NT2/D1 (cell line): Measurements from ENCODE around the gene CEP162.
"Not testable (repeated sequence)": the region's sequence is repeated elsewhere in the genome, so short reads cannot be mapped to it uniquely, and the experiment has no call there.

ENCODE experiments used
- DNase-seq: peaks from one replicate; pipeline ENCODE4 v3.0.0-alpha.2; 2011; ENCODE audit warnings: low read depth, low spot score
- H3K27me3 ChIP-seq: 2 replicates; pipeline ENCODE4 v1.6.0; 2011; ENCODE audit warnings: mild to moderate bottlenecking; ENCODE audit not compliant: insufficient read length, insufficient read depth
- H3K36me3 ChIP-seq: 2 replicates; pipeline ENCODE4 v1.6.1; 2011; ENCODE audit warnings: mild to moderate bottlenecking, low read length, mixed read lengths; ENCODE audit not compliant: insufficient read depth, insufficient read length
- H3K4me1 ChIP-seq: 2 replicates; pipeline ENCODE4 v1.5.1; 2011; ENCODE audit not compliant: insufficient read depth, insufficient read length
- H3K4me3 ChIP-seq: 2 replicates; pipeline ENCODE4 v1.5.1; 2011; ENCODE audit warnings: low read depth; ENCODE audit not compliant: insufficient read length
- H3K9ac ChIP-seq: 2 replicates; pipeline ENCODE4 v1.6.0; 2011; ENCODE audit warnings: low read depth; ENCODE audit not compliant: insufficient read length
- H3K9me3 ChIP-seq: 2 replicates; pipeline ENCODE4 v1.5.1; 2011; ENCODE audit warnings: mild to moderate bottlenecking, low read length; ENCODE audit not compliant: insufficient read depth
- SUZ12 ChIP-seq: IDR thresholded peaks from 2 replicates; pipeline ENCODE4 v1.6.1; 2011; ENCODE audit not compliant: insufficient read length, insufficient read depth; ENCODE audit errors: extremely low read depth
- YY1 ChIP-seq: IDR thresholded peaks from 2 replicates; pipeline ENCODE4 v1.6.1; 2011; ENCODE audit not compliant: insufficient read length, insufficient read depth
- ZNF274 ChIP-seq: IDR thresholded peaks from 2 replicates; pipeline ENCODE4 v1.6.1; 2011; ENCODE audit warnings: mild to moderate bottlenecking, low read depth, low read length

Gene CEP162

DNA sequence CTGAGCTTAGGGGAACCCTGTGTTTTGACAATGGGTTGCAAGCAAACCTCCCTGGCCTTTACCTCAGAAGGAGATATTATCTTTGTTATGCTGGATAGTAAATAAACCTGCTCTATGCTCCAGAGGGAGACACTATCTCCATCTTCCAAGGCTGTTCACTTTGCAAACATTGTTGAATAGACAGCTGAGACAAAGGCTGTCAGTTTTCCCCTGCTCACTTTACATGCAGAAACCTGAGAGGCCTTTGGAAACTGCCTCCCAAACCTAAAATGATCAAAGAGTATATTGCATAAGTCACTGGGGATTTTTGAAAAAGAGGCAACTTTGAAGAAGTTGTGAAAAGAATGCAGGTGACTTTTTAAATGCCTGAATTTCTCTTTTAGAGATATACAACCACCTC is 132.3 kb downstream of the CEP162 start:
- H3K36me3 ChIP-seq, result no peaks in the 10 kb centered on the region
- H3K4me3 ChIP-seq, result no peak overlapping the region
- TF ChIP-seq YY1 (no peak), ZNF274 (no peak), SUZ12 (no peak)
- H3K9ac ChIP-seq, result no peak overlapping the region
- H3K4me1 ChIP-seq, result peaks cover 3% of the 10 kb centered on the region
- H3K27me3 ChIP-seq, result no peaks in the 10 kb centered on the region
- no peak for DNase-seq
- H3K9me3 ChIP-seq, result 0 out of 2 replicates have a peak, but pooled peaks cover 5% of the 10 kb centered on the region

DNA sequence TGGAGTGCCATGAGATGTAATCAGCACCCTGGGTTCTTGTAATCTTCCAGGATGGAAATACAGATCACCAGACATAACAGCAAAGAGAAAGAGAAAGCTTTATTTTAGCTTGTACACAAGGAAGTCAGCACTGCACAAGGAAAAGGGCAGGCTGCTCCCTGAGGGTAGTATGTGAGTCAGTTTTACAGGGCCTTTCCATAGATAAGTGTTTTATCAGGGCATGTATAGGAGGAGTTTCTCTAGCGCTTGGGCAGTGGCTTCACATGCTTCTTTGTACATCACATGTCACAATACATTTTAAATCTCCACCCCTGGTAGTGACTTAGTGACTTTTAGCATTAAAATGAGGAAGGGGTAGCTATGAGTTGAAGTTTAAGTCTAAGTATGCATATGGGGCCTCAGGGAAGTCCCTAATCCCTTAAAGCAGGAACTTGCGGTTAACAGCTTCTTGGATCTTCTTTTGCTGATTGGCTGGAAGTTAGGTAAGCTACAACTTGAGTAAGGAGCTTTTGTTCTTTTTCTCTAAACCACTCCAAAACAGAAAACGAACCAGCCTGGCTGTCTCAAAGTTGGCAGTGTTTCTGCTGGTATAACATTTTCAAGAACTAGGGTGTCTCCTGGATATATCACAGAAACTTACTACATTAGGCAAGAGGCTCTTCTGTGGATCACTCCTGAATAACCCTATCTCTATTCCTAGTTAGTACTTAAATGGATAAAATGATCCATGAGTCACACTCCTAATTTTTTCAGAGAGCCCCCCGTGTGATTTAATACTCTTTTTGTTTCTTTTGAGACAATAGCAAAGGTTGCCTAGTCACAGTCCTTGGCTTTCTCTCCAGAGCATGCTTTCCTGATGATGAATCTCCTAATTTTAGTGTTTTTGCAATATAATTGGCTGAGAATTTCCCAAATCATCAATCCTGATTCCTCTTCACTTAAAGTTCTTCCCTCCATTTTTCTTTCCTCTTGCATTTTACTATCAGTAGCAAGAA is 133.7 kb downstream of the CEP162 start:
- Histone ChIP-seq H3K9me3 (0 out of 2 replicates have a peak, but pooled peaks cover 5% of the 10 kb centered on the region), H3K4me1 (peaks cover 5% of the 10 kb centered on the region), H3K4me3 (no peak overlapping the region), H3K36me3 (no peaks in the 10 kb centered on the region), H3K9ac (no peak overlapping the region), H3K27me3 (no peaks in the 10 kb centered on the region)
- TF ChIP-seq SUZ12 (no peak), YY1 (no peak), ZNF274 (no peak)
- DNase-seq, result no peak

DNA sequence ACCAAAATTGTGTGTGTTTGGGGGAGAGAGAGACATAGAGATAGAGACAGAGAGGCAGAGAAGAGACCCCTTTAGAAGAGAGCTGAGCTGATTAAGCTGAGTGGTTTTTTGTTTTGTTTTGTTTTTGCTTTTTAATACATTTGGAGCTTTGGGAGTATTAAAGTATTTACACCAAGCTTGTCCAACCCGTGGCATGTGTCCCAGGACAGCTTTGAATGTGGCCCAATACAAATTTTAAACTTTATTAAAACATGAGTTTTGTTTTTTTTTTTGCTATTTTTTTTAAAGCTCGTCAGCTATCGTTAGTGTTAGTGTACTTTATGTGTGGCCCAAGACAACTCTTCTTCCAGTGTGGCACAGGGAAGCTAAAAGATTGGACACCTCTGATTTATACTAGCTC is 137.9 kb downstream of the CEP162 start:
- TF ChIP-seq ZNF274 (no peak), YY1 (no peak), SUZ12 (no peak)
- Histone ChIP-seq H3K4me3 (no peak overlapping the region), H3K9ac (no peak overlapping the region), H3K36me3 (no peaks in the 10 kb centered on the region), H3K4me1 (peaks cover 2% of the 10 kb centered on the region), H3K9me3 (0 out of 2 replicates have a peak, but pooled peaks cover 5% of the 10 kb centered on the region), H3K27me3 (no peaks in the 10 kb centered on the region)
- no peak for DNase-seq

DNA sequence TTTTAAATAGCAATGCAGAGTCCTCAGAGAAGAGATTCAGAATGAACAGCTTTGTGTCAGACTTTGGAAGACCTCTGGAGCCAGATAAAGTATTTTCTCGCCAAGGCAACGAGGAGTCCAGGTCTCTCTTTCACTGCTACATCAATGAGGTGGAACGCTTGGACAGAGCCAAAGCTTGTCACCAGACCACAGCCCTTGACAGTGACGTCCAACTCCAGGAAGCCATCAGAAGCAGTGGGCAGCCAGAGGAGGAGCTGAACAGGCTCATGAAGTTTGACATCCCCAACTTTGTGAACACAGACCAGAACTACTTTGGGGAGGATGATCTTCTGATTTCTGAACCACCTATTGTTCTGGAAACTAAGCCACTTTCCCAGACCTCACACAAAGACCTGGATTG is 138.4 kb downstream of the CEP162 start:
- no peaks in the 10 kb centered on the region for H3K27me3 ChIP-seq
- peaks cover 2% of the 10 kb centered on the region for H3K4me1 ChIP-seq
- H3K4me3 ChIP-seq, result no peak overlapping the region
- DNase-seq, result no peak
- no peak for TF ChIP-seq SUZ12
- no peak for TF ChIP-seq ZNF274
- TF ChIP-seq YY1, result no peak
- 0 out of 2 replicates have a peak, but pooled peaks cover 5% of the 10 kb centered on the region for H3K9me3 ChIP-seq
- no peaks in the 10 kb centered on the region for H3K36me3 ChIP-seq
- no peak overlapping the region for H3K9ac ChIP-seq

DNA sequence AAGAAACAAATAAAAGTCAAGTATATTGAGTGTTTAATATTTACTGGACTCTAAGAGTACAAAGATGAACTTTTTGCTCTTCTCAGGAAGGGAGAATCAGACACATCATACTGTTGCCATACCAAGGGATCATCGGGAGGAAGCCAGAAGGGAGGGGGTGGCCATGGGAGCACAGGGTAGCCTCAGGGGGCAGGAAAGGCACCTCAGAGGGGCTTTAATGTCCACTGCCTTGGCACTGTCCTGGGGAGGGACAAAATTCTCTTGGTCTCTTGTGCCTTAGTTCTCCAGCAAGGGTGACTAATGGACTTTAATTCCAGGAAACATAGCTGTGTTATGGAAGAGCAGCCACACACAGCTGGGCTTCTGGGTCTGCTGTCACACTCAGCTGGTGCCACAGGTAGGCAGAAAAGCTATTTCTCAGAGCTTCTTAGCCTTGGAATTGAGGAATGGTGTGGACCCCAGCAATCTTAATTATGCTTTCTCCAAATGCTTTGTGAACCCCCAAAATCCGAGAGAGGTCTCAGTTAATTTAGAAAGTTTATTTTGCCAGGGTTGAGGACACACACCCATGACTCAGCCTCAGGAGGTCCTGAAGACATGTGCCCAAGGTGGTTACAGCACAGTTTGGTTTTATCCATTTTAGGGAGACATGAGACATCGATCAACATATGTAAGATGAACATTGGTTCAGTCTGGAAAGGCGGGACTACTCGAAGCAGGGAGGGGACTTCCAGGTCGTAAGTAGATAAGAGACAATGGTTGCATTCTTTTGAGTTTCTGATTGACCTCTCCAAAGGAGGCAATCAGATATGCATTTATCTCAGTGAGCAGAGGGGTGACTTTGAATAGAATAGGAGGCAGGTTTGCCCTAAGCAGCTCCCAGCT is 140.7 kb downstream of the CEP162 start:
- no peaks in the 10 kb centered on the region for H3K36me3 ChIP-seq
- no peak overlapping the region for H3K4me3 ChIP-seq
- no peaks in the 10 kb centered on the region for H3K27me3 ChIP-seq
- H3K4me1 ChIP-seq, result peaks cover 2% of the 10 kb centered on the region
- H3K9me3 ChIP-seq, result 0 out of 2 replicates have a peak, but pooled peaks cover 2% of the 10 kb centered on the region
- no peak overlapping the region for H3K9ac ChIP-seq
- DNase-seq, result no peak
- TF ChIP-seq YY1 (no peak), SUZ12 (no peak), ZNF274 (no peak)

DNA sequence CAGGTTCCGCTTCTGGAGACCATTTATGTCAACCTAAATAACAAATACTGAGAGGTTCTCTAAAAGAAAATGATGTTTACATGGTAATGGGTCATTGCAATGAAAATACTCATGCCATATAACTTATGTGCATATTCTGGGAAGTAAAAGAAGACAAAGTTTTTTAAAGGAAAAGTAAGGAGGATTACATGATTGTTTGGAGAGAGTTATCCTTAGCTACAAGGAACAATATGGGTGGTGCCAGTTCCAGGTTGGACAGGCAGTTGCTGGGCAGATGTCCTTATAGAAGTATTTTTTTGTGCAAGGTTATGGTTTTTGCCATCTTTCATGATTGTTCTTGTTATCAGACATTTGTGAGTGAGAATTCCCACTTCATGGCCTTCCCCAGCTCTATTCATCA is 141.4 kb downstream of the CEP162 start:
- DNase-seq, result no peak
- Histone ChIP-seq H3K4me3 (no peak overlapping the region), H3K36me3 (no peaks in the 10 kb centered on the region), H3K9ac (no peak overlapping the region), H3K4me1 (peaks cover 2% of the 10 kb centered on the region), H3K9me3 (no peaks in the 10 kb centered on the region), H3K27me3 (no peaks in the 10 kb centered on the region)
- TF ChIP-seq ZNF274 (no peak), YY1 (no peak), SUZ12 (no peak)

DNA sequence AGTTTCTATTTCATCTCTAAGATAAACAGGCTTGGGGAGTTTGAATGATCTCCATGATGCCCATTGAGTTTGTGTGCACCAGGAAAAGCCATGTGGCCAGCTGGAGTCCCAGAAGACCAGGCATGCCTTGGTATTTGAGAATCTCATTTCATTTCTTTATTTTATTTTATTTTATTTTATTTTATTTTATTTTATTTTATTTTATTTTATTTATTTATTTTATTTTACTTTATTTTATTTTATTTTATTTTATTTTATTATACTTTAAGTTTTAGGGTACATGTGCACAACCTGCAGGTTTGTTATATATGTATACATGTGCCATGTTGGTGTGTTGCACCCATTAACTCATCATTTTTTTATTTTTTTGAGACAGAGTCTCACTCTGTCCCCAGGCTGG is 142.7 kb downstream of the CEP162 start:
- H3K9ac ChIP-seq, H3K9me3 ChIP-seq, H3K4me1 ChIP-seq, H3K36me3 ChIP-seq, H3K27me3 ChIP-seq, H3K4me3 ChIP-seq, DNase-seq: not testable (repeated sequence)
